MM.1S (cell line): ENCODE measurements around the gene SLC22A1.

Source experiments
- DNase-seq: peaks from one replicate; pipeline ENCODE4 v3.0.0-alpha.2; 2015
- H2AFZ ChIP-seq: fragments of 300-600 bp; sonication (generic); 2 replicates; pipeline ENCODE4 v1.6.0; 2016; ENCODE audit warnings: antibody characterized with exemption, low read length
- H3F3A ChIP-seq: fragments of 300-600 bp; sonication (generic); 2 replicates; pipeline ENCODE4 v1.6.1; 2016; ENCODE audit warnings: mild to moderate bottlenecking, antibody characterized with exemption, low read length, moderate library complexity, mixed read lengths; ENCODE audit not compliant: insufficient read depth
- H3K27ac ChIP-seq: fragments of 300-600 bp; sonication (generic); 2 replicates; pipeline ENCODE4 v1.5.1; 2016; ENCODE audit warnings: mild to moderate bottlenecking, low read length
- H3K27me3 ChIP-seq: fragments of 300-600 bp; sonication (generic); replicated peaks from 2 replicates; pipeline ENCODE4 v1.6.0; 2016; ENCODE audit warnings: low read length; ENCODE audit not compliant: insufficient read depth
- H3K36me3 ChIP-seq: fragments of 300-600 bp; sonication (generic); replicated peaks from 2 replicates; pipeline ENCODE4 v1.6.1; 2016; ENCODE audit warnings: mild to moderate bottlenecking, low read length, mixed read lengths; ENCODE audit not compliant: insufficient read depth
- H3K4me1 ChIP-seq: fragments of 300-600 bp; sonication (generic); 2 replicates; pipeline ENCODE4 v1.6.1; 2016; ENCODE audit warnings: low read length, mixed read lengths
- H3K4me2 ChIP-seq: fragments of 300-600 bp; sonication (generic); 2 replicates; pipeline ENCODE4 v1.6.0; 2016; ENCODE audit warnings: low read depth, low read length
- H3K4me3 ChIP-seq: fragments of 300-600 bp; sonication (generic); 2 replicates; pipeline ENCODE4 v1.5.1; 2016; ENCODE audit warnings: low read length, mixed read lengths
- H3K79me2 ChIP-seq: fragments of 300-600 bp; sonication (generic); 2 replicates; pipeline ENCODE4 v1.6.1; 2016; ENCODE audit warnings: mixed run types, low read length, mixed read lengths
- H3K9ac ChIP-seq: fragments of 300-600 bp; sonication (generic); 2 replicates; pipeline ENCODE4 v1.6.1; 2016; ENCODE audit warnings: low read length, mixed read lengths
- H3K9me2 ChIP-seq: fragments of 300-600 bp; sonication (generic); replicated peaks from 2 replicates; pipeline ENCODE4 v1.6.1; 2016; ENCODE audit warnings: mild to moderate bottlenecking, low read length, mixed read lengths; ENCODE audit not compliant: insufficient read depth
- H3K9me3 ChIP-seq: fragments of 300-600 bp; sonication (generic); replicated peaks from 2 replicates; pipeline ENCODE4 v1.6.1; 2016; ENCODE audit warnings: mild to moderate bottlenecking, low read length, mixed read lengths; ENCODE audit not compliant: insufficient read depth
- H4K20me1 ChIP-seq: fragments of 300-600 bp; sonication (generic); 2 replicates; pipeline ENCODE4 v1.6.1; 2016; ENCODE audit warnings: mild to moderate bottlenecking, low read length, moderate library complexity, mixed read lengths; ENCODE audit not compliant: insufficient read depth
- CTCF ChIP-seq: fragments of 300-600 bp; sonication (generic); IDR thresholded peaks from 2 replicates; pipeline ENCODE4 v1.5.1; 2016; ENCODE audit warnings: antibody characterized with exemption, low read length, mixed read lengths
- EZH2 ChIP-seq: fragments of 300-600 bp; sonication (generic); optimal IDR thresholded peaks from 2 replicates; pipeline ENCODE3; 2017; ENCODE audit warnings: low read depth, mild to moderate bottlenecking, antibody characterized with exemption, low read length, mixed read lengths
- EZH2phosphoT487 ChIP-seq: fragments of 300-600 bp; sonication (generic); IDR thresholded peaks from 2 replicates; pipeline ENCODE4 v1.6.1; 2018; ENCODE audit warnings: antibody characterized with exemption, low read length

SLC22A1 gene

GRCh38 chr6:160131636-160132296 is 10.2 kb downstream of the SLC22A1 start:
- no peak overlapping the region for H3K4me2 ChIP-seq
- no peaks in the 10 kb centered on the region for H3K79me2 ChIP-seq
- no peaks in the 10 kb centered on the region for H3K27me3 ChIP-seq
- H3K9ac ChIP-seq = no peak overlapping the region
- TF ChIP-seq CTCF (no peak), EZH2phosphoT487 (no peak), EZH2 (no peak)
- H3K4me1 ChIP-seq = no peaks in the 10 kb centered on the region
- H2AFZ ChIP-seq = no peak overlapping the region
- H4K20me1 ChIP-seq = no peaks in the 10 kb centered on the region
- no peak for DNase-seq
- no peaks in the 10 kb centered on the region for H3K36me3 ChIP-seq
- no peaks in the 10 kb centered on the region for H3K9me3 ChIP-seq
- H3F3A ChIP-seq = no peaks in the 10 kb centered on the region
- H3K9me2 ChIP-seq = no peaks in the 10 kb centered on the region
- H3K4me3 ChIP-seq = no peak overlapping the region
- H3K27ac ChIP-seq = no peak overlapping the region

DNA sequence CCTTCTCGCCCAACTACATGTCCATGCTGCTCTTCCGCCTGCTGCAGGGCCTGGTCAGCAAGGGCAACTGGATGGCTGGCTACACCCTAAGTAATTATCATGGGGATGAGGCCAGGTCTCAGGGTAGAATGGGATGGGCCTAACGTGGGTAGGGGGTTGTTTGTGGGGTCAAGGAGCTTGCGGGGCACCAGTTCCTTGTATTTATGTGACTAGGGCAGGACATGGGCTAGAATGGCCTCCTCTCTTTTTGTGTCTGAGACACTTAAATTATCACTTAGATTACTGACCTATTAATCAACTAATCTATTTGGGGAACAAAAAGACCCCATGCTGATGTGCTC is 10.7 kb downstream of the SLC22A1 start:
- H3K79me2 ChIP-seq = no peaks in the 10 kb centered on the region
- DNase-seq = no peak
- H2AFZ ChIP-seq = no peak overlapping the region
- H3K4me2 ChIP-seq = no peak overlapping the region
- no peak overlapping the region for H3K4me3 ChIP-seq
- TF ChIP-seq EZH2 (no peak), EZH2phosphoT487 (no peak), CTCF (no peak)
- no peaks in the 10 kb centered on the region for H3K9me3 ChIP-seq
- H3K36me3 ChIP-seq = no peaks in the 10 kb centered on the region
- H3K27ac ChIP-seq = no peak overlapping the region
- H3K9me2 ChIP-seq = no peaks in the 10 kb centered on the region
- H4K20me1 ChIP-seq = no peaks in the 10 kb centered on the region
- no peak overlapping the region for H3K9ac ChIP-seq
- H3K27me3 ChIP-seq = no peaks in the 10 kb centered on the region
- no peaks in the 10 kb centered on the region for H3K4me1 ChIP-seq
- no peaks in the 10 kb centered on the region for H3F3A ChIP-seq

GRCh38 chr6:160132776-160133338 is 11.2 kb downstream of the SLC22A1 start:
- H3K4me3 ChIP-seq = no peak overlapping the region
- no peaks in the 10 kb centered on the region for H3K36me3 ChIP-seq
- no peak overlapping the region for H3K9ac ChIP-seq
- H3K9me3 ChIP-seq = no peaks in the 10 kb centered on the region
- no peaks in the 10 kb centered on the region for H3K4me1 ChIP-seq
- TF ChIP-seq EZH2 = no peak
- no peak for TF ChIP-seq EZH2phosphoT487
- TF ChIP-seq CTCF = no peak
- H3K27ac ChIP-seq = no peak overlapping the region
- no peak for DNase-seq
- H3K9me2 ChIP-seq = no peaks in the 10 kb centered on the region
- no peaks in the 10 kb centered on the region for H3F3A ChIP-seq
- H2AFZ ChIP-seq = no peak overlapping the region
- no peaks in the 10 kb centered on the region for H3K79me2 ChIP-seq
- no peaks in the 10 kb centered on the region for H3K27me3 ChIP-seq
- no peaks in the 10 kb centered on the region for H4K20me1 ChIP-seq
- no peak overlapping the region for H3K4me2 ChIP-seq
